Stimulated activated CD8-positive, alpha-beta memory T cell treated with anti-CD3 and anti-CD28 coated beads, Interleukin-7, amount 100 ng/mL, for 4 hours (primary cell): ENCODE measurements around the gene ABCB6.

Experiments used
- DNase-seq, 2 donors: peaks; one replicate each; pipeline ENCODE4 v3.0.0-alpha.2; 2020; ENCODE audit warnings: low read depth in 2 of 2

Gene ABCB6

GRCh38 chr2:219168932-219169331 lies 49.8 kb downstream of the ABCB6 start:
- no peak for DNase-seq

- DNase-seq = no peak
These were observed 50.2 kb downstream of the ABCB6 start for GRCh38 chr2:219168526-219168925.

- no peak for DNase-seq
These were observed 50.8 kb downstream of the ABCB6 start for GRCh38 chr2:219167997-219168396.

GRCh38 chr2:219165058-219165911 lies 53.5 kb downstream of the ABCB6 start:
- no peak for DNase-seq

GRCh38 chr2:219163156-219163555 lies 55.6 kb downstream of the ABCB6 start:
- DNase-seq = no peak

GRCh38 chr2:219161097-219161496 lies 57.7 kb downstream of the ABCB6 start:
- no peak for DNase-seq

- peak; percentile 85 to 88 for DNase-seq
These were observed 58.4 kb downstream of the ABCB6 start, which contains the start of gene NHEJ1 for GRCh38 chr2:219160186-219161017. TSS of gene NHEJ1 (minus strand) at chr2:219160815. CDS start at chr2:219158362, 2,453 bp downstream.
